H9 (cell line): ENCODE data around the gene PBX4. TPM values are rescaled to one million over a fixed set of nuclear protein-coding genes. Genes with fewer than 3 reads are reported as not detected.

Source experiments
- DNase-seq: peaks from one replicate; pipeline ENCODE4 v3.0.0-alpha.2; 2017
- H2AFZ ChIP-seq: one replicate; pipeline ENCODE4 v1.6.1; 2013; ENCODE audit warnings: mild to moderate bottlenecking, low read length, control low read depth, moderate library complexity
- H2AK5ac ChIP-seq: 2 replicates; pipeline ENCODE4 v1.6.1; 2013; ENCODE audit warnings: low read length, control low read depth, mixed read lengths; ENCODE audit not compliant: insufficient read length
- H2BK120ac ChIP-seq: one replicate; pipeline ENCODE4 v1.6.1; 2013; ENCODE audit warnings: low read depth, mild to moderate bottlenecking, low read length, control low read depth, inconsistent platforms; ENCODE audit not compliant: poor library complexity, severe bottlenecking
- H2BK12ac ChIP-seq: 2 replicates; pipeline ENCODE4 v1.6.1; 2013; ENCODE audit warnings: low read length, control low read depth, mixed read lengths, low read depth; ENCODE audit not compliant: insufficient read length
- H2BK15ac ChIP-seq: 2 replicates; pipeline ENCODE4 v1.6.1; 2013; ENCODE audit warnings: low read depth, low read length, control low read depth
- H2BK20ac ChIP-seq: one replicate; pipeline ENCODE4 v1.6.1; 2013; ENCODE audit warnings: low read depth, mild to moderate bottlenecking, low read length, control low read depth, inconsistent platforms; ENCODE audit not compliant: poor library complexity, severe bottlenecking
- H2BK5ac ChIP-seq: 2 replicates; pipeline ENCODE4 v1.6.1; 2013; ENCODE audit warnings: low read length, control low read depth, mixed read lengths; ENCODE audit not compliant: insufficient read length
- H3K14ac ChIP-seq: 2 replicates; pipeline ENCODE4 v1.6.1; 2013; ENCODE audit warnings: low read length, control low read depth; ENCODE audit not compliant: insufficient read depth
- H3K18ac ChIP-seq: 2 replicates; pipeline ENCODE4 v1.6.1; 2013; ENCODE audit warnings: low read depth, mild to moderate bottlenecking, mixed read lengths, low read length, control low read depth; ENCODE audit not compliant: insufficient read length
- H3K23ac ChIP-seq: 2 replicates; pipeline ENCODE4 v1.6.1; 2013; ENCODE audit warnings: low read length, control low read depth, mixed read lengths, low read depth; ENCODE audit not compliant: insufficient read length
- H3K23me2 ChIP-seq: 2 replicates; pipeline ENCODE4 v1.6.1; 2013; ENCODE audit warnings: low read depth, mild to moderate bottlenecking, mixed read lengths, low read length, control low read depth; ENCODE audit not compliant: insufficient read length, poor library complexity, severe bottlenecking
- H3K27ac ChIP-seq: 2 replicates; pipeline ENCODE4 v1.5.1; 2013; ENCODE audit warnings: low read length, control low read depth, mixed read lengths, low read depth; ENCODE audit not compliant: insufficient read length
- H3K27me3 ChIP-seq: 2 replicates; pipeline ENCODE4 v1.6.1; 2013; ENCODE audit warnings: low read length, control low read depth, inconsistent platforms; ENCODE audit not compliant: insufficient read depth
- H3K4ac ChIP-seq: 2 replicates; pipeline ENCODE4 v1.6.1; 2013; ENCODE audit warnings: low read depth, mild to moderate bottlenecking, control low read depth, inconsistent platforms, low read length, moderate library complexity
- H3K4me1 ChIP-seq: 2 replicates; pipeline ENCODE4 v1.6.1; 2013; ENCODE audit warnings: low read length, control low read depth, inconsistent platforms; ENCODE audit not compliant: insufficient read depth
- H3K4me2 ChIP-seq: 2 replicates; pipeline ENCODE4 v1.6.1; 2013; ENCODE audit warnings: low read length, control low read depth, mixed read lengths; ENCODE audit not compliant: insufficient read length, insufficient read depth
- H3K56ac ChIP-seq: 2 replicates; pipeline ENCODE4 v1.6.1; 2013; ENCODE audit warnings: low read depth, mild to moderate bottlenecking, mixed read lengths, low read length, control low read depth; ENCODE audit not compliant: insufficient read length
- H3K79me1 ChIP-seq: 2 replicates; pipeline ENCODE4 v1.6.1; 2013; ENCODE audit warnings: low read depth, mild to moderate bottlenecking, moderate library complexity, low read length, control low read depth, inconsistent platforms; ENCODE audit not compliant: insufficient read depth, poor library complexity, severe bottlenecking
- H3K79me2 ChIP-seq: 2 replicates; pipeline ENCODE4 v1.6.1; 2013; ENCODE audit warnings: low read length, control low read depth, inconsistent platforms; ENCODE audit not compliant: insufficient read depth
- H3K9ac ChIP-seq: 2 replicates; pipeline ENCODE4 v1.6.1; 2013; ENCODE audit warnings: low read length, control low read depth, mixed read lengths; ENCODE audit not compliant: insufficient read length; ENCODE audit errors: extremely low read depth
- H3K9me3 ChIP-seq: one replicate; pipeline ENCODE4 v1.6.1; 2013; ENCODE audit warnings: low read depth, low read length, inconsistent platforms; ENCODE audit not compliant: control insufficient read depth
- H3T11ph ChIP-seq: one replicate; pipeline ENCODE4 v1.6.1; 2013; ENCODE audit warnings: mild to moderate bottlenecking, low read length, control low read depth, inconsistent platforms
- H4K20me1 ChIP-seq: one replicate; pipeline ENCODE4 v1.6.1; 2013; ENCODE audit not compliant: control insufficient read depth, insufficient read length, insufficient read depth
- H4K5ac ChIP-seq: 2 replicates; pipeline ENCODE4 v1.6.1; 2013; ENCODE audit warnings: low read depth, mild to moderate bottlenecking, mixed read lengths, low read length, control low read depth; ENCODE audit not compliant: insufficient read length
- H4K8ac ChIP-seq: replicated peaks from 2 replicates; pipeline ENCODE4 v1.6.1; 2013; ENCODE audit warnings: low read length, control low read depth, mixed read lengths, low read depth; ENCODE audit not compliant: insufficient read length
- H4K91ac ChIP-seq: 2 replicates; pipeline ENCODE4 v1.6.1; 2013; ENCODE audit warnings: low read depth, mild to moderate bottlenecking, moderate library complexity, mixed read lengths, low read length, control low read depth; ENCODE audit not compliant: insufficient read length
- H3K27ac Mint-ChIP-seq, 3 experiments: 2 replicates in 2 of 3; 3 replicates in 1 of 3; pipeline ENCODE4 v1.8.0; 2020 to 2021; ENCODE audit warnings: mixed read lengths in 3 of 3, mild to moderate bottlenecking in 1 of 3, moderate library complexity in 1 of 3
- H3K27me3 Mint-ChIP-seq: 2 replicates; pipeline ENCODE4 v1.8.0; 2021; ENCODE audit warnings: low read depth, mild to moderate bottlenecking, moderate library complexity, mixed read lengths
- H3K36me3 Mint-ChIP-seq, 3 experiments: 2 replicates in 2 of 3; 3 replicates in 1 of 3; pipeline ENCODE4 v1.8.0; 2020 to 2021; ENCODE audit warnings: low read depth in 3 of 3, mixed read lengths in 3 of 3; ENCODE audit not compliant: insufficient read depth in 1 of 3
- H3K4me1 Mint-ChIP-seq, 2 experiments: 2 replicates each; pipeline ENCODE4 v1.8.0; 2020; ENCODE audit warnings: mixed read lengths in 2 of 2
- H3K4me3 Mint-ChIP-seq, 2 experiments: 2 replicates in 1 of 2; 3 replicates in 1 of 2; pipeline ENCODE4 v1.8.0; 2020 to 2021; ENCODE audit warnings: mild to moderate bottlenecking in 2 of 2, mixed read lengths in 2 of 2, moderate library complexity in 1 of 2
- H3K9me3 Mint-ChIP-seq, 2 experiments: 2 replicates in 1 of 2; 3 replicates in 1 of 2; pipeline ENCODE4 v1.8.0; 2020; ENCODE audit warnings: mild to moderate bottlenecking in 2 of 2, mixed read lengths in 2 of 2, moderate library complexity in 1 of 2
- CTCF ChIP-seq: fragments of 200-600 bp; sonication (generic); conservative IDR thresholded peaks from 3 replicates; pipeline ENCODE4 v1.8.0; 2021; ENCODE audit warnings: antibody characterized with exemption, mild to moderate bottlenecking
- WGBS: extraction: QIAGEN DNeasy Blood & Tissue Kit; methylation state at CpG from one replicate; pipeline ENCODE4 v1.1.7; 2013; ENCODE audit warnings: missing lambda C conversion rate, low lambda C conversion rate, mixed read lengths; ENCODE audit not compliant: insufficient read length; ENCODE audit errors: extremely low coverage; 5-methylcytosine and 5-hydroxymethylcytosine counted together
- total RNA-seq: library from RNA; stranded (reverse); gene quantifications from 2 replicates; pipeline ENCODE4 v1.2.1, GENCODE V29; 2021

PBX4 gene
- total RNA-seq, 1 experiment from 2014 or later = 3.3 TPM

GRCh38 chr19:19538785-19539166, 79.7 kb downstream of the PBX4 start:
- H2BK15ac ChIP-seq = no peak overlapping the region
- no peak overlapping the region for H3K18ac ChIP-seq
- H3K4me3 Mint-ChIP-seq = peak overlapping the region; percentile 61 to 79
- H3K23me2 ChIP-seq = peaks cover 14% of the 10 kb centered on the region
- H2BK120ac ChIP-seq = no peak overlapping the region
- H4K20me1 ChIP-seq = no peaks in the 10 kb centered on the region
- H4K5ac ChIP-seq = no peak overlapping the region
- no peak overlapping the region for H2AK5ac ChIP-seq
- H3K27ac Mint-ChIP-seq = no peak overlapping the region; a peak in 1 of 7 replicates
- H3K4ac ChIP-seq = no peak overlapping the region
- peaks cover 31% of the 10 kb centered on the region for H3K27me3 Mint-ChIP-seq
- no peak overlapping the region for H3K27ac ChIP-seq
- no peak overlapping the region for H2BK20ac ChIP-seq
- H3K56ac ChIP-seq = no peak overlapping the region
- H3K9ac ChIP-seq = no peak overlapping the region
- H3K79me1 ChIP-seq = no peaks in the 10 kb centered on the region
- H4K91ac ChIP-seq = no peak overlapping the region
- H3K23ac ChIP-seq = no peak overlapping the region
- DNase-seq = peak; percentile 52
- peaks cover 7 to 15% of the 10 kb centered on the region in 2 experiments for H3K4me1 Mint-ChIP-seq
- no peak for TF ChIP-seq CTCF
- H3T11ph ChIP-seq = no peak overlapping the region
- H2AFZ ChIP-seq = no peak overlapping the region
- H2BK5ac ChIP-seq = no peak overlapping the region
- no peak overlapping the region for H4K8ac ChIP-seq
- no peaks in the 10 kb centered on the region; a peak in 1 of 5 replicates for H3K9me3 Mint-ChIP-seq
- H3K4me1 ChIP-seq = no peaks in the 10 kb centered on the region
- no CpG with 5 or more reads among the region's 7 CpGs for WGBS
- H3K4me2 ChIP-seq = peak overlapping the region; percentile 59
- no peaks in the 10 kb centered on the region for H3K9me3 ChIP-seq
- H3K27me3 ChIP-seq = peaks cover 2% of the 10 kb centered on the region; the same call in 1 of the 2 replicates
- H2BK12ac ChIP-seq = no peak overlapping the region
- peaks cover 2 to 8% (median 4%) of the 10 kb centered on the region in 3 experiments; a peak in 5 of 7 replicates for H3K36me3 Mint-ChIP-seq
- no peaks in the 10 kb centered on the region for H3K79me2 ChIP-seq
- no peak overlapping the region for H3K14ac ChIP-seq
